HG03097 (cell line): Measurements from ENCODE around the gene ACD.

Experiments
- ATAC-seq: cut with Tn5 transposase; IDR thresholded peaks from one replicate; pipeline ENCODE4 v1.9.1; 2021; ENCODE audit not compliant: unreplicated experiment, low FRiP score

Gene ACD

DNA sequence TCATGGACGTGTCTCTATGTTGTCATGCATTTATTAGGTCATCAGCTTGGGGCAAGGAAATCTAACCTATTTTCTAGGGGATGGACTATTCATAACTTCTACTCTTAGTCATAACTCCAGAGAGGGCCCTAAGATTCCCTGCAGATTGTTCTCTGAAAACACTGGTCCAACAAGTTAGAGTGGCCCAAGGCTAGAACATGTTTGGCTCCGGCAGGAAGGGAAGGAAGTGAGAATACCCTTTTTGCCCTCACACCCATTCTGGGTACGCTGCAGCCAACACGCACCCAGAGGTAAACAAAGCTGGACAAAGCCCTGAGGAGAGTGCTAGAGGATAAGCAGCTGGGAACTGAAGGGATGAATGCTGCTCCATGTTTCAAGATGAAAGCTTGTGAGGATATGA is 16.5 kb upstream of the ACD start:
- no peak for ATAC-seq

- no peak for ATAC-seq
Observed at GRCh38 chr16:67675999-67676398, 15.9 kb upstream of the ACD start.

- no peak for ATAC-seq
Observed at GRCh38 chr16:67675579-67675935, 15.5 kb upstream of the ACD start.

GRCh38 chr16:67674851-67675578 is 15.0 kb upstream of the ACD start:
- ATAC-seq: no peak

- ATAC-seq: no peak
Observed at GRCh38 chr16:67673712-67674580, 13.9 kb upstream of the ACD start.

- no peak for ATAC-seq
Observed at GRCh38 chr16:67672739-67673662, 12.9 kb upstream of the ACD start.

- no peak for ATAC-seq
Observed at GRCh38 chr16:67672306-67672705, 12.2 kb upstream of the ACD start.

DNA sequence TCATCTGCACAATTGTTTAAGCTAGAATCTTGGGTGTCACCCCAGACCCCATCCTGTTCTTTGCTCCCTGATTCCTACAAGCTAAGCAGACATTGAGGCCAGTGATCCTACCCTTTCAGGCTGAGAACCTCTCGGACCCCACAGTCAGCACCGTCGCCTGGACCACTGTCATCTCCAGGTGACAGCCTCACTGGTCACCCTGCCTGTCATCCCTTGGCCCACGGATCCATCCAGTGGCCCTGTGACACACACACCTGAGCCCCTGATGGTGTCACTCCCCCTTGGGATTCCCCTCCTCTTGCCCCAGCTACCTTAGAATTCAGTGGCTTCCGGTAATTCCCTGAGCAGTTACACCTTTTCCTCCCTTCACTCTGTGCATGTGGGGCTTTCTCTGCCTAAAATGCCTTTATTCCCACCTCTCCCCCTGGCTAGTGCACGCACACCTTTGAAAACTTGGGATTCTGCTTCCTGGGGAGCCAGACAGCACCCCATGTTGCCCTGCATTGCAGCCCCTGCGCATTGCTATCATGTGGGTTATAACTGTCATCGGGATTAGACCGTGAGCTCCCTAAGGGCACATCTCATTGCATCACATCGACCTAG is 9.5 kb upstream of the ACD start:
- no peak for ATAC-seq

- no peak for ATAC-seq
Observed at GRCh38 chr16:67668495-67669157, 8.6 kb upstream of the ACD start.

DNA sequence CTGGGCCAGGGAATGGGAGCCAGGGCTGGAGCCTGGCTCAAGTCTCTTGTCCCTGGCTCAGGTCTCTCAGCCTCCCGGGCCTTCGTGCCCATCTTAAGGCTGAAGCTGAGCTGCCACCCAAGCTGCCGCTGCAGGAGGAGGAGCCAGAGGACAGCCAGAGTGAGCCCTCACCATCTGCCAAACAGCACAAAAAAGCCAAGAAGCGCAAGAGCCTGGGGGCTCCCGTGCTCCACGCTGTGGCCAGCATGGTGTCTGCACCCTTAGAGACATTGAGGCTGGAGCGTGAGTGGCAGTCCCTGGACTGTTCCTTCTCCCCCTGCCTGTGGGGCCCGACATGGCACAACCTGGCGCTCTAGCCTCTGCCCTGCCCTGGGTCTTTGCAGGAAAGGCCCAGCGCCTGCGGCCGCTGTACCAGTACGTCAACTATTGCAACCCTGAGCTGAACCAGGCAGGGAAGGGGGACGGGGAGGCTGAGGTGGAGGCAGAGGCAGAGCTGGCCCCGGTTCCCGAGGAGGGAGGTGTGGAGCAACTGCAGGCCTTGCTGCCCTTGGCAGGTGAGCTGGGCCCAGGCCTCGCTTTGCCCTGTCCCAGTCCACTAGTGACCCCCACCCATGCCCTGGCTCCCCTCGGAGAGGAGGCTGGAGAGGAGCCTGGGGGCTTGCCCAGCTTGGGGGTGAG is 7.9 kb upstream of the ACD start:
- peak; percentile 68 for ATAC-seq

- no peak for ATAC-seq
Observed at GRCh38 chr16:67667453-67667816, 7.4 kb upstream of the ACD start.

DNA sequence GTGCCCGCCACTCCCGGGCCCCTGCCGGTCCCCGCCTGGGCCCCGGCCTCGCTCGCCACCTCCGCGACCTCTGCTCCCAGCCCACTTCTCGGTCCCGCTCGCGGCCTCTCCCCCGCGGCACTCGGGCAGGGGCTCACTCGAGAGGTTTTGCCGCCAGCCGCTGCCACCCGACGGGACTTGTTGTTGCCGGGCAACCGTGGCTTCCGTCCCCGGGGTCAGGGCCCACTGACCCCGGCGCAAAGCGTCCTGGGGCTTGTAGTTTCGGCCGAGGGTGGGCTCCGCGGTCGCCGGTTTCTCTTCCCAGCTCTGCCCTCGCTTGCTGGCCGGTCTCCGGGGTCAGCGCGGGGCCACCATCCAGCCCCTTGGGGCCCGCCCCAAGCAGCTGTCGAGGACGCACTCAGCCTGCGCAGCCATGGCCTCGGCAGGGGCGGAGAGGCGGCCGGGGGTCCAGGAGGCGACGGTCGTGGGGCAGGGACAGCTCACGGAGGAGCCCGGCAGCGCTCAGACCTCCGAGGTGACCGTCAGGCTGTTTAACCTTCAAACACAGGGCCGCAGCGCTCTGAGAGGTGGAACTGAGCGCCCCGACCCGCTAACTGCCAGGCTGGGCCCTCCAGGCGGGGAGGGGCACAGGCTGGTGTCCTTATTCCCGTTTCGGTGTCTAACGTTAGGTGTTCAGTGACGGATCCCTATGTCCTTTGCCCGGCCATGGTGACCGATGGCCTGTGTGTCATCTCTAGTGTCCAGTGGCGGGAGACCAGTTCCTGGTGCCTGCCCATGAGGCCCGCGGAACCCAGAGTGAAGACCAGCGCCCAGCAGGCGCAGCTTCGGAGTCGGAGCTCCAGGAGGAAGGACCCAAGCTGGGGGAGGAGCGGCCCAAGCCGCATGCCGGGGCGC is 6.7 kb upstream of the ACD start, which contains the start of the genes C16orf86 and ENKD1:
TSS of gene C16orf86 (plus strand) at position 256 of the 894 bp plus-strand sequence. CDS start at position 413, 157 bp downstream.
TSS of gene ENKD1 (minus strand) at position 192 of the 894 bp plus-strand sequence. CDS start 308 bp downstream, outside the sequence.
- ATAC-seq: peak; percentile 38

- no peak for ATAC-seq
Observed at GRCh38 chr16:67666032-67666551, 6.0 kb upstream of the ACD start.

DNA sequence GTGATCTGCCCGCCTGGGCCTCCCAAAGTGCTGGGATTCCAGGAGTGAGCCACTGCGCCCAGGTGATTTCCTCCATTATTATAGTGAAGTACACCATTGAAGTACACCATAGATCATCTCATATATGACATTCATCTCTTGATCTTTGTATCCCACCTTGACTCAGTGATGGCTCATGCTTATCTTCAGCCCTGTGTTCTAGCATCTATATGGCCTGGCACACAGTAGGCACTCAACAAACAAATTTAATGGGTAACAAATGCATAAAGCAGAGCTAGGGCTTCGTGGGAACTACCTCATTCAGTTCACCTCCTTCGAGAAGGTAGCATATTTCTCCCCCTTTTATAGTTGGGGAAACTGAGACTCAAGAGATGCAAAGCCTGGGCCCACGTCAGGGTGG is 5.5 kb upstream of the ACD start:
- ATAC-seq: no peak

DNA sequence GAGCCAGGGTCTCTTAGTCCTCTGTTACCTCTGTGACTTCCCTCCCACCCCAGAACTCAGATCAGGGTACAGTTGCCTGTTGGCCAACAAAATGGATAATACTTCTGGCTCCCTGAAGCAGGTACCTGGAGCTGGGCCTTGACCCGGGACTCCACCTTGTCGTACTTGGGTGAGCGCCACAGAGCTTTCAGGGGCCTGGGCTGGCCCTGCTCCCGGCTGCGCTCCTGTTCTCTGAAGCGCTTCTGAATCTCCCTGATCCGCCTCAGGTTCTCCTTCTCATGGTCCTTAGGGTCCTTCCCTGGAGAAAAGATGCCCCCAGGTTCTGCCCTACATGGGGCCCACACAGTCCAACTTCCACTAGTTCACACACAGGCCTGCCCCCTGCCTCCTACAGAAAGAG is 4.8 kb upstream of the ACD start:
- ATAC-seq: no peak

DNA sequence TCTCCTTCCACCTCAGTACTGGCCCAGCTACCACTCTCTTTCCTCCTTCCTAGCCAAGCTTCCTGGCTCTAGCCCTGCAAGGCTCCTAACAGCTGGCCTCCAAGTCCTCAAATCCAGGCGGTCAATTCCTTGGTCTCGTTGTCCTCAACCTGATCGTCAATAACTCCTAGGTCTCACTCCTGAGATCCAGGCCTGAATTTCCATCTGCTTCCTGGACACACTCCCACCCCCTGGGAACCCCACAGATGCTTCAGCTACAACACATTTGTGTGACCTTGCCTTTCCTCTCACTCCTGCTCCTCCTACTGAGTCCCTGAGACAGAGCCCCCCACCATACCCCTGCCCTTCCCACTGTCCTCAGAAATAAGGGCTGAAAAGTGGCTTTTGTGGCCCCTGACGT is 4.2 kb upstream of the ACD start:
- ATAC-seq: no peak

DNA sequence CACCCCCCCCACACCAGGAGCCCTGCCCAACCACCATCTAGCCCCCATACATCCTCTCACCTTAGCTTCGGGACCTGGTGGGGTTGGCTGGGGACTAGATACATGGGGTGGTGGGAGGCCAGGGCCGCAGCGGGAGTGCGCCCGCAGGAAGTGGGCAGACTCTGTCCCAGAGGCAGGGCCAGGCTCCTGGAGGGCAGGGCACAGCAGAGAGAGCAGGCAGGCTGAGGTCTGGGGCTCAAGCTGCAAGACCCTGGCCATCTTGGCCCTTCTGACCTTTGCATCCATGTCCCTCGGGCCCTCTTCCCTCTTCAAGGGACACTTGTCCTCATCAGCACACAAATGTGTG is 3.8 kb upstream of the ACD start:
- no peak for ATAC-seq

DNA sequence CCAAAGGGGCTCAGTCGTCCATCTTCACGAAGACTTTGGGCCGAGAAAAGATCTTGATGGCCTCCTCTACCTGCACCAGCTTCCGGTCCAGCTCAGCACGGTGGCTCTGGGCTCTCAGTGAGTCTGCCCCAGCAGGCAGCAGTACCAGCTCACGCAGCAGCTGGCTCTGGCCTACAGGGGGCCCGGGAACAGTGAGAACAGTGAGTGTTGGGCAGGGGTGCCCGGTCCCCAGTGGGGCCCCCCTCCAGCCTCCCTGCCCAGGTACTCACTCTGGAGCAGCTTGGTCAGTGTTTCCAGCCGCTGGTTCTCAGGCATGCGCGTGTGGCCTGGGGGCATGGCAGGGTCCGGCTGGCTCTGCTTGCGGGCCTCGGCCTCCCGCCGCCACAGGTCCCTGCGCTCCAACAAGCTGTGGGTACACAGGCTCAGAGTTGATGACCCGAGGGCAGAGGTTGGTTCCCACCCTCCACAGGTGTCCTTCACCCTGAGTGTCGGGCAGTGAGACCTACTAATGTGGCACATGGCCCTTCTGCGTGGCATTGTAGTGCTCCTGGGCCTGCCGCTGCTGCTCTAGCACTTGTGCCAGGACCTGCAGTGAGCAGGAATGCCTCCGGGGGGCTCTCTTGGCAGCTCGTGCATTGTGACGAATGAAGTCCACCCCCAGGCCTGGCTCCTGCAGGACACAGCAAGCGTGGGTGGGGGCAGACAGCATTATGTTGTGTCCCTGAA is 3.3 kb upstream of the ACD start:
- no peak for ATAC-seq
